ENCODE results near the gene BTBD9. TPM values are rescaled to one million over a fixed set of nuclear protein-coding genes. Genes with fewer than 3 reads are reported as not detected.

Gene BTBD9
- total RNA-seq, 4 donors from 2014 or later = 17.3 to 50.3 (median 37.8) TPM

DNA sequence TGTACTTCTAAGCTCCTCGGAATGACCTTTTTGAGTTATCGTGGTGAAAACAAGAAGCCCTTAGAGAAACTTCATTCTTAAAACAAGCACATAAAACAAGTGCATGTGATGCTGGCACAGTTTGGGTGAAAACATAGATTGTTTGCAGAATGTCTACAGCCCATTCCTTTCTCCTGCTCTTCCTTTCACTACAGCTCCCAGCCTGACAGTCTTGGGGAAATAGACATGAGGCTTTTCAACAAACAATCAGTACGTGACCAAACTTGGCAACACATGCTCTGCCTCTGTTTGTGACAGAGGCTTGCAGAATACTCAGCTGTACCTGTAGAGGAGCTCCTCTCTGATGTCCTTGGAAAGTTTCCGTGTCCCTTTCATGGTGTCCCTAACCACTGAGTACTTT, 498.6 kb downstream of the BTBD9 start:
- Histone ChIP-seq H3K4me1 (no peaks in the 10 kb centered on the region), H3K27me3 (no peaks in the 10 kb centered on the region), H3K9me3 (no peaks in the 10 kb centered on the region), H3K4me3 (no peak overlapping the region), H3K36me3 (peaks cover 0 to 8% (median 0%) of the 10 kb centered on the region in 3 donors), H3K27ac (no peak overlapping the region)
- no peak for DNase-seq
- TF ChIP-seq POLR2A (IDR thresholded peaks at IDR 0.05) = no peak
- TF ChIP-seq, protein P1, sequence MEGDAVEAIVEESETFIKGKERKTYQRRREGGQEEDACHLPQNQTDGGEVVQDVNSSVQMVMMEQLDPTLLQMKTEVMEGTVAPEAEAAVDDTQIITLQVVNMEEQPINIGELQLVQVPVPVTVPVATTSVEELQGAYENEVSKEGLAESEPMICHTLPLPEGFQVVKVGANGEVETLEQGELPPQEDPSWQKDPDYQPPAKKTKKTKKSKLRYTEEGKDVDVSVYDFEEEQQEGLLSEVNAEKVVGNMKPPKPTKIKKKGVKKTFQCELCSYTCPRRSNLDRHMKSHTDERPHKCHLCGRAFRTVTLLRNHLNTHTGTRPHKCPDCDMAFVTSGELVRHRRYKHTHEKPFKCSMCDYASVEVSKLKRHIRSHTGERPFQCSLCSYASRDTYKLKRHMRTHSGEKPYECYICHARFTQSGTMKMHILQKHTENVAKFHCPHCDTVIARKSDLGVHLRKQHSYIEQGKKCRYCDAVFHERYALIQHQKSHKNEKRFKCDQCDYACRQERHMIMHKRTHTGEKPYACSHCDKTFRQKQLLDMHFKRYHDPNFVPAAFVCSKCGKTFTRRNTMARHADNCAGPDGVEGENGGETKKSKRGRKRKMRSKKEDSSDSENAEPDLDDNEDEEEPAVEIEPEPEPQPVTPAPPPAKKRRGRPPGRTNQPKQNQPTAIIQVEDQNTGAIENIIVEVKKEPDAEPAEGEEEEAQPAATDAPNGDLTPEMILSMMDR (IDR thresholded peaks at IDR 0.05) = no peak

GRCh38 chr6:38138374-38138773, 501.4 kb downstream of the BTBD9 start:
- no peak for DNase-seq
- no peaks in the 10 kb centered on the region for H3K4me1 ChIP-seq
- no peak overlapping the region for H3K4me3 ChIP-seq
- H3K27ac ChIP-seq = no peak overlapping the region
- H3K9me3 ChIP-seq = no peaks in the 10 kb centered on the region
- H3K27me3 ChIP-seq = no peaks in the 10 kb centered on the region
- TF ChIP-seq, protein P1 (IDR thresholded peaks at IDR 0.05) = no peak
- no peak for TF ChIP-seq POLR2A (IDR thresholded peaks at IDR 0.05)
- peaks cover 0 to 6% (median 0%) of the 10 kb centered on the region in 3 donors for H3K36me3 ChIP-seq

GRCh38 chr6:38137608-38138265, 502.0 kb downstream of the BTBD9 start:
- Histone ChIP-seq H3K27ac (no peak overlapping the region), H3K27me3 (no peaks in the 10 kb centered on the region), H3K4me3 (no peak overlapping the region), H3K9me3 (no peaks in the 10 kb centered on the region), H3K36me3 (peaks cover 0 to 6% (median 0%) of the 10 kb centered on the region in 3 donors), H3K4me1 (no peaks in the 10 kb centered on the region)
- no peak for DNase-seq
- TF ChIP-seq, protein P1 (IDR thresholded peaks at IDR 0.05) = no peak
- no peak for TF ChIP-seq POLR2A (IDR thresholded peaks at IDR 0.05)

DNA sequence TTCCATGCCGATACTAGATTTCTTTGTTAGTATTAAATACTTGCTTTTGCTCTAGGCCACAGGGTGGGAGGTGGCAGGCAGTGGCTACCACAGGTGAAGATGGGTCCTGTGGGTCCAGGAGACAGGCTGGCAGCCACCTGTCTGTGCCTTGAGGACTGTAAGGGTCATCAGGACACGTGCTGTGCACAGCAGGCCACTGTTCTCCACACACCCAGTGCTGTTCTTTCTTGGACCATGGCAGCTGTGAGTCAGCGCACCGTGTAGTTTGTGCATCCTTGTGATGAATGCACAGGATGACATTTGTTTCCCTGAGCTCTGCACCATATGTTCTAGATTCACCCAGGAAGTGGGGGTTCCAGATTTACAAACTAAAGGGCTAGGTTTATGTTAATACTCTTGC, 503.2 kb downstream of the BTBD9 start:
- Histone ChIP-seq H3K4me3 (no peak overlapping the region), H3K27me3 (no peaks in the 10 kb centered on the region), H3K27ac (no peak overlapping the region), H3K9me3 (no peaks in the 10 kb centered on the region), H3K36me3 (no peaks in the 10 kb centered on the region), H3K4me1 (no peaks in the 10 kb centered on the region)
- DNase-seq = no peak
- TF ChIP-seq POLR2A (IDR thresholded peaks at IDR 0.05) = no peak
- TF ChIP-seq, protein P1 (IDR thresholded peaks at IDR 0.05) = no peak

- Histone ChIP-seq H3K4me1 (no peaks in the 10 kb centered on the region), H3K4me3 (no peak overlapping the region), H3K27ac (no peak overlapping the region), H3K36me3 (no peaks in the 10 kb centered on the region), H3K9me3 (no peaks in the 10 kb centered on the region), H3K27me3 (no peaks in the 10 kb centered on the region)
- DNase-seq = no peak
- TF ChIP-seq, protein P1 (IDR thresholded peaks at IDR 0.05) = no peak
- no peak for TF ChIP-seq POLR2A (IDR thresholded peaks at IDR 0.05)
Measured at GRCh38 chr6:38134704-38135088, 505.0 kb downstream of the BTBD9 start.

Data from Peyer's patch (tissue), 4 donors.